SK-N-MC (cell line): ENCODE results near the gene CBX5.

Source experiments
- DNase-seq: peaks from one replicate; pipeline ENCODE4 v3.0.0-alpha.2; 2011; ENCODE audit warnings: low read depth, low spot score
- H3K27ac ChIP-seq: fragments of 200-600 bp; sonication (generic); 2 replicates; pipeline ENCODE4 v1.5.1; 2016; ENCODE audit warnings: mixed run types
- H3K36me3 ChIP-seq: fragments of 200-600 bp; sonication (generic); 2 replicates; pipeline ENCODE4 v1.6.1; 2017; ENCODE audit warnings: antibody characterized with exemption, low read length, mixed read lengths; ENCODE audit not compliant: insufficient read depth
- H3K4me3 ChIP-seq: fragments of 200-600 bp; sonication (generic); 2 replicates; pipeline ENCODE4 v1.5.1; 2016
- H3K9ac ChIP-seq: fragments of 200-600 bp; sonication (generic); 2 replicates; pipeline ENCODE4 v1.8.0; 2017; ENCODE audit warnings: mixed run types, mixed read lengths; ENCODE audit not compliant: insufficient read length
- H3K9me3 ChIP-seq: fragments of 200-600 bp; sonication (generic); 2 replicates; pipeline ENCODE4 v1.6.1; 2017; ENCODE audit warnings: low read depth, mild to moderate bottlenecking, antibody characterized with exemption, low read length, moderate library complexity, mixed read lengths
- EZH2 ChIP-seq: fragments of 200-600 bp; sonication (generic); IDR thresholded peaks from one replicate; pipeline ENCODE4 v1.6.1; 2017; ENCODE audit warnings: antibody characterized with exemption
- FOXP2 ChIP-seq: optimal IDR thresholded peaks from 2 replicates; pipeline ENCODE3; 2011; ENCODE audit warnings: mild to moderate bottlenecking, moderate library complexity; ENCODE audit not compliant: insufficient read depth; ENCODE audit errors: extremely low read length, control extremely low read depth
- POLR2AphosphoS5 ChIP-seq: IDR thresholded peaks from 2 replicates; pipeline ENCODE4 v1.6.1; 2012; ENCODE audit warnings: mild to moderate bottlenecking, low read depth, low read length, borderline replicate concordance

CBX5 gene

GRCh38 chr12:54296393-54297099 is 16.6 kb upstream of the CBX5 start:
- TF ChIP-seq POLR2AphosphoS5, result no peak
- H3K36me3 ChIP-seq, result no peaks in the 10 kb centered on the region
- DNase-seq, result no peak
- H3K9ac ChIP-seq, result no peak overlapping the region
- no peaks in the 10 kb centered on the region for H3K9me3 ChIP-seq
- no peak overlapping the region for H3K27ac ChIP-seq
- H3K4me3 ChIP-seq, result no peak overlapping the region

DNA sequence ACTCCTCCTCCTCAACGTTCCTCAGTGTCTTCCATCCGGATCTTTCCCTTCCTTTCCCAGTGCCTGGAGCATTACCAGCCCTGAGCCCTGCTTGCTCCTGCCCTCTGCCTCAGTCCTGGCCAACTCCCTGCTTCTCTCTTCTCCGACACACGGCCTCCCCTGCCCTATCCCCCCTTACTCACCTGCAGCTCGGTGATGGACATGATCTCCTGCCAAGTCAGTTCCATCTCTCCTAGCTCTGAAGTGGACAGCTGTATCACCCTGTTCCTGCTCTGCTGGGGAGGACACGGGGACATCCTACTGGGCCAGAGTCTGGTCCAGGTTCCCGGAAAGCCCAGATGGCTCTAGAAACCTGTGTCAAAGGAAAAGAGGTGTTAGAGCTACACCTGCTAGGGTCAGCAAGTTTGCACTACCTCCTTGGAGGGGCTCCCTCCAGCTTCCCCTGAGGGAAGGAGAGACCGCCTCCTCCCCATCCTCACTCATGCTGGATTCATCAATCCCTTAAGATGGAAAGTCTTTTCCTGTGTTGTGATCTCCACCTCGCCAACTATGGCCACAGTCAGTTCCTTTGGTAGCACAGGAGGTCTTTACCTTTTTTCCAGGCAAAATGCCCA is 15.1 kb upstream of the CBX5 start:
- Histone ChIP-seq H3K4me3 (no peak overlapping the region), H3K9me3 (no peaks in the 10 kb centered on the region), H3K27ac (no peak overlapping the region), H3K9ac (no peak overlapping the region), H3K36me3 (no peaks in the 10 kb centered on the region)
- TF ChIP-seq EZH2 (no peak), FOXP2 (no peak), POLR2AphosphoS5 (no peak)
- no peak for DNase-seq

- TF ChIP-seq EZH2, result no peak
- TF ChIP-seq FOXP2, result no peak
- TF ChIP-seq POLR2AphosphoS5, result no peak
- H3K9ac ChIP-seq, result no peak overlapping the region
- DNase-seq, result no peak
- no peaks in the 10 kb centered on the region for H3K9me3 ChIP-seq
- H3K4me3 ChIP-seq, result no peak overlapping the region
- no peak overlapping the region for H3K27ac ChIP-seq
- H3K36me3 ChIP-seq, result no peaks in the 10 kb centered on the region
Observed at GRCh38 chr12:54294152-54294952, 14.4 kb upstream of the CBX5 start.

- DNase-seq, result no peak
- TF ChIP-seq EZH2 (no peak), POLR2AphosphoS5 (no peak), FOXP2 (no peak)
- H3K27ac ChIP-seq, result no peak overlapping the region
Observed at GRCh38 chr12:54292931-54293241, 13.0 kb upstream of the CBX5 start.

DNA sequence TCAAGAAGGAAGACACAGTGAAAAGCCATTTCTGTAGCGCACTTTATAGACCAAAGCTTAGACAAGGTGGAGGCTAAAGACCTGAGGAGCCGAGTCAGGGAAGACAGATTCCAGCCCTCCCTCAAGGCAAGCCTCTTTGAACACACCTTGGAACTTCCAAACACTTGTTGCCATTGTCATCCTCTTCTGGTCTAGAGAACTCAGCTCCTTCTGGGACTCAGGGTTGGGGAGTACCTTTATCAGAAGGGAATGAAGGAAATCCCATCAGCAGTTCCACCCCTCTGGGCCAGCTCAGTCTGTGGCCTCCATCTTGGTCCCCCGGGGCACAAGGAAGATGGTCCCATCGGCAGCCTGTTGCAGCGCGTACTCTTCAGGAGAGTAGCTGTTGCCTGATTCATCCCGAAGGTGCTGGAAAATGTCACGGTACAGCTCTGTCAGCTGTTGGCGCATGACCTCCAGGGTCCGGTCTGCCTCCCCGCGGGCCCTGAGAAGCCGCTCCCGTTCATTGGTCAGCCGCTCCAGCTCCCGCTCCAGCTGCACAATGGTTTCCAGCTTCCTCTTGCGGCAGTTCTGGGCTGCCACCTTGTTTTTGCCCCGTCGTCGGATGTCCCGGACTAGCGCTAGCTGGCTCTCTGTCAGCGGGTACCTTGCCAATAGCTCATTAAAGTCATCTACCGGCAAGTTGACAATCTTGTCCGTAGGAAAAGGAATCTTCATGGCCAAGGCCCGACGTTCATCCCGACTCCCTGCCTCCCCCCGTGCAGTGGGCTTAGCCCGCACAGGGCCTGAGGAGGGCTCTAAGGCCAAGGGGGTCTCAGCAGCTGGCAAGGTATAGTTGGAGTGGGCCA is 12.4 kb upstream of the CBX5 start:
- Histone ChIP-seq H3K9ac (no peak overlapping the region), H3K4me3 (no peak overlapping the region), H3K27ac (no peak overlapping the region), H3K36me3 (peaks cover 11% of the 10 kb centered on the region), H3K9me3 (no peaks in the 10 kb centered on the region)
- no peak for DNase-seq
- TF ChIP-seq POLR2AphosphoS5 (no peak), FOXP2 (no peak), EZH2 (no peak)

More at GRCh38 chr12:54292931-54293241, 13.0 kb upstream of the CBX5 start:
- peaks cover 5% of the 10 kb centered on the region for H3K36me3 ChIP-seq
- no peak overlapping the region for H3K4me3 ChIP-seq
- no peak overlapping the region for H3K9ac ChIP-seq
- no peaks in the 10 kb centered on the region for H3K9me3 ChIP-seq

GRCh38 chr12:54287261-54288157 is 7.6 kb upstream of the CBX5 start:
- H3K4me3 ChIP-seq, result no peak overlapping the region
- peak overlapping the region; percentile 75 for H3K27ac ChIP-seq
- peak; percentile 79; the same call in 1 of the 2 replicates for TF ChIP-seq POLR2AphosphoS5
- no peak for TF ChIP-seq FOXP2
- DNase-seq, result no peak
- H3K9me3 ChIP-seq, result no peaks in the 10 kb centered on the region
- H3K36me3 ChIP-seq, result peaks cover 59% of the 10 kb centered on the region
- H3K9ac ChIP-seq, result no peak overlapping the region

GRCh38 chr12:54286042-54287030 is 6.4 kb upstream of the CBX5 start:
- Histone ChIP-seq H3K9ac (no peak overlapping the region), H3K4me3 (no peak overlapping the region), H3K27ac (peak overlapping the region; percentile 75), H3K36me3 (peaks cover 70% of the 10 kb centered on the region), H3K9me3 (no peaks in the 10 kb centered on the region)
- TF ChIP-seq EZH2 (no peak), POLR2AphosphoS5 (no peak; the same call in 1 of the 2 replicates), FOXP2 (no peak)
- DNase-seq, result no peak
